BLaER1 (cell line): ENCODE data around the gene ITGB7.

Experiments used
- H3K27ac ChIP-seq: shearing (Covaris generic); formaldehyde crosslinking; 2 replicates; pipeline ENCODE4 v1.8.1; 2022
- H3K27me3 ChIP-seq: shearing (Covaris generic); formaldehyde crosslinking; 2 replicates; pipeline ENCODE4 v1.8.1; 2022
- H3K36me3 ChIP-seq: shearing (Covaris generic); formaldehyde crosslinking; 2 replicates; pipeline ENCODE4 v1.8.1; 2022
- H3K4me1 ChIP-seq: shearing (Covaris generic); formaldehyde crosslinking; 2 replicates; pipeline ENCODE4 v1.8.1; 2022
- H3K4me2 ChIP-seq: shearing (Covaris generic); formaldehyde crosslinking; 2 replicates; pipeline ENCODE4 v1.8.1; 2022
- H3K4me3 ChIP-seq: shearing (Covaris generic); formaldehyde crosslinking; 2 replicates; pipeline ENCODE4 v1.8.1; 2022
- H3K9ac ChIP-seq: shearing (Covaris generic); formaldehyde crosslinking; 2 replicates; pipeline ENCODE4 v1.8.1; 2022
- H3K9me3 ChIP-seq: shearing (Covaris generic); formaldehyde crosslinking; 2 replicates; pipeline ENCODE4 v1.8.1; 2022
- H4K20me1 ChIP-seq: shearing (Covaris generic); formaldehyde crosslinking; 2 replicates; pipeline ENCODE4 v1.8.1; 2022
- Cebpa-rat ChIP-seq: shearing (Covaris generic); IDR thresholded peaks from 2 replicates; pipeline ENCODE4 v1.8.1; 2022

ITGB7 gene

GRCh38 chr12:53193985-53194716 is 12.9 kb downstream of the ITGB7 start:
- Histone ChIP-seq H3K27ac (no peak overlapping the region), H3K4me2 (no peak overlapping the region), H3K27me3 (no peaks in the 10 kb centered on the region), H3K4me3 (no peak overlapping the region), H4K20me1 (peaks cover 7% of the 10 kb centered on the region; the same call in 1 of the 2 replicates), H3K9me3 (no peaks in the 10 kb centered on the region), H3K9ac (no peak overlapping the region), H3K36me3 (peaks cover 40% of the 10 kb centered on the region), H3K4me1 (peaks cover 36% of the 10 kb centered on the region)
- TF ChIP-seq Cebpa-rat, result no peak

- Histone ChIP-seq H3K36me3 (peaks cover 51% of the 10 kb centered on the region), H3K4me3 (no peak overlapping the region), H3K4me2 (no peak overlapping the region), H3K27ac (no peak overlapping the region), H4K20me1 (peaks cover 17% of the 10 kb centered on the region; the same call in 1 of the 2 replicates), H3K27me3 (no peaks in the 10 kb centered on the region), H3K9ac (no peak overlapping the region), H3K9me3 (no peaks in the 10 kb centered on the region), H3K4me1 (peaks cover 25% of the 10 kb centered on the region)
- no peak for TF ChIP-seq Cebpa-rat
Measured at GRCh38 chr12:53193040-53193439, 14.0 kb downstream of the ITGB7 start.

GRCh38 chr12:53192531-53193021 is 14.5 kb downstream of the ITGB7 start:
- H3K4me1 ChIP-seq, result peaks cover 20% of the 10 kb centered on the region
- peaks cover 21% of the 10 kb centered on the region; the same call in 1 of the 2 replicates for H4K20me1 ChIP-seq
- no peaks in the 10 kb centered on the region for H3K9me3 ChIP-seq
- no peak overlapping the region for H3K4me2 ChIP-seq
- H3K27me3 ChIP-seq, result no peaks in the 10 kb centered on the region
- H3K36me3 ChIP-seq, result peaks cover 56% of the 10 kb centered on the region
- H3K4me3 ChIP-seq, result no peak overlapping the region
- H3K9ac ChIP-seq, result no peak overlapping the region
- H3K27ac ChIP-seq, result no peak overlapping the region
- no peak for TF ChIP-seq Cebpa-rat

GRCh38 chr12:53191885-53192530 is 15.0 kb downstream of the ITGB7 start:
- Histone ChIP-seq H3K27ac (no peak overlapping the region), H3K9me3 (no peaks in the 10 kb centered on the region), H3K27me3 (no peaks in the 10 kb centered on the region), H3K4me2 (no peak overlapping the region), H4K20me1 (peaks cover 27% of the 10 kb centered on the region; the same call in 1 of the 2 replicates), H3K4me1 (peaks cover 19% of the 10 kb centered on the region), H3K4me3 (no peak overlapping the region), H3K36me3 (peaks cover 59% of the 10 kb centered on the region), H3K9ac (no peak overlapping the region)
- TF ChIP-seq Cebpa-rat, result no peak

GRCh38 chr12:53191096-53191884 is 15.8 kb downstream of the ITGB7 start:
- no peak for TF ChIP-seq Cebpa-rat
- H3K4me1 ChIP-seq, result peaks cover 19% of the 10 kb centered on the region
- H4K20me1 ChIP-seq, result peaks cover 34% of the 10 kb centered on the region
- H3K4me3 ChIP-seq, result no peak overlapping the region
- no peaks in the 10 kb centered on the region for H3K27me3 ChIP-seq
- no peak overlapping the region for H3K9ac ChIP-seq
- peaks cover 60% of the 10 kb centered on the region for H3K36me3 ChIP-seq
- no peak overlapping the region for H3K4me2 ChIP-seq
- no peaks in the 10 kb centered on the region for H3K9me3 ChIP-seq
- H3K27ac ChIP-seq, result no peak overlapping the region

GRCh38 chr12:53190108-53190729 is 16.8 kb downstream of the ITGB7 start:
- no peak for TF ChIP-seq Cebpa-rat
- Histone ChIP-seq H3K27me3 (no peaks in the 10 kb centered on the region), H4K20me1 (peaks cover 45% of the 10 kb centered on the region), H3K9ac (no peak overlapping the region), H3K27ac (no peak overlapping the region), H3K9me3 (no peaks in the 10 kb centered on the region), H3K4me3 (no peak overlapping the region), H3K36me3 (peaks cover 70% of the 10 kb centered on the region), H3K4me1 (peaks cover 19% of the 10 kb centered on the region), H3K4me2 (peak overlapping the region; percentile 34; the same call in 1 of the 2 replicates)

GRCh38 chr12:53187145-53187899 is 19.7 kb downstream of the ITGB7 start:
- no peak for TF ChIP-seq Cebpa-rat
- Histone ChIP-seq H4K20me1 (peaks cover 74% of the 10 kb centered on the region), H3K4me2 (no peak overlapping the region), H3K36me3 (peaks cover 85% of the 10 kb centered on the region), H3K27me3 (no peaks in the 10 kb centered on the region), H3K4me3 (no peak overlapping the region), H3K27ac (no peak overlapping the region), H3K4me1 (peaks cover 46% of the 10 kb centered on the region), H3K9ac (no peak overlapping the region), H3K9me3 (no peaks in the 10 kb centered on the region)

- H3K36me3 ChIP-seq, result peaks cover 85% of the 10 kb centered on the region
Measured at GRCh38 chr12:53186745-53187144, 20.3 kb downstream of the ITGB7 start.

More at GRCh38 chr12:53186745-53187144, 20.3 kb downstream of the ITGB7 start:
- Histone ChIP-seq H3K4me2 (no peak overlapping the region), H3K9ac (no peak overlapping the region), H3K9me3 (no peaks in the 10 kb centered on the region), H4K20me1 (peaks cover 80% of the 10 kb centered on the region), H3K27ac (no peak overlapping the region), H3K27me3 (no peaks in the 10 kb centered on the region), H3K4me3 (no peak overlapping the region), H3K4me1 (peaks cover 52% of the 10 kb centered on the region)
- TF ChIP-seq Cebpa-rat, result no peak
